ENCODE data around the gene LRRC45.

DNA sequence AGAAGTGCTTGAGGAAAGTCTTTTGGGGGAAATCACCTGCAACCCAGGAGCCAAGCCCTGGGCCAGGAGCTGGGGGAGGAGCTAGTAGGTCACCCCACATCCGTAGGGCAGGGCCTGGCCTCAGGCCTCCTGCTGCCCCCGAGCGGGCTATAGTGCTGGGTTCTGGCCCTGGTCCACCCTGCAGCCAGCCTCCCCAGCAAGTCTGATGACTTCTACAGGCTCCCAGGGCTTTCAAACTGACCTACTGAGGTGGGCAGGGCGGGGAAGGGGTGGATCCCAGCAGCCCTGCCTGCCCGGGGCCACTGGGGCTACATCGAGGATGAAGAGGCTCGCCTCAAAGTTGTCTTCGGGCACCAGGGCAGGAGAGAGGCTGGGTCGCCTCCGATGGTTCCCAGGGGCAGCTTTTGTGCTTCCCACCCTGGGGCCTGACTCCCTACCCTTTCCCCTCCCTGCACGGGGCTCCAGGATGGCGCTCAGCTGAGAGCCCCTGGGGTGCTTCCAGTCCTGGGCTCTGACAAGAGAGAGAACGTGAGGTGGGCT lies 5.4 kb upstream of the LRRC45 start:
- TF ChIP-seq, protein P1, sequence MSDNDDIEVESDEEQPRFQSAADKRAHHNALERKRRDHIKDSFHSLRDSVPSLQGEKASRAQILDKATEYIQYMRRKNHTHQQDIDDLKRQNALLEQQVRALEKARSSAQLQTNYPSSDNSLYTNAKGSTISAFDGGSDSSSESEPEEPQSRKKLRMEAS (IDR thresholded peaks at IDR 0.05; ENCODE audit: insufficient read depth, insufficient read length), result no peak
- TF ChIP-seq EZH2 (IDR thresholded peaks at IDR 0.05; ENCODE audit: borderline replicate concordance, low read depth, low read length, severe bottlenecking) (no peak), MYC (IDR thresholded peaks at IDR 0.05; ENCODE audit: low read depth, low read length) (no peak), POLR2A (IDR thresholded peaks at IDR 0.05; ENCODE audit: low read depth, low read length) (no peak), JUN (IDR thresholded peaks at IDR 0.05; ENCODE audit: borderline replicate concordance, insufficient read depth, insufficient read length, low read depth) (no peak), POLR2AphosphoS5 (IDR thresholded peaks at IDR 0.05; ENCODE audit: insufficient read depth, low read depth, low read length) (no peak), FOS (IDR thresholded peaks at IDR 0.05; ENCODE audit: borderline replicate concordance, insufficient read depth, low read length) (no peak)
- TF ChIP-seq, protein P2, sequence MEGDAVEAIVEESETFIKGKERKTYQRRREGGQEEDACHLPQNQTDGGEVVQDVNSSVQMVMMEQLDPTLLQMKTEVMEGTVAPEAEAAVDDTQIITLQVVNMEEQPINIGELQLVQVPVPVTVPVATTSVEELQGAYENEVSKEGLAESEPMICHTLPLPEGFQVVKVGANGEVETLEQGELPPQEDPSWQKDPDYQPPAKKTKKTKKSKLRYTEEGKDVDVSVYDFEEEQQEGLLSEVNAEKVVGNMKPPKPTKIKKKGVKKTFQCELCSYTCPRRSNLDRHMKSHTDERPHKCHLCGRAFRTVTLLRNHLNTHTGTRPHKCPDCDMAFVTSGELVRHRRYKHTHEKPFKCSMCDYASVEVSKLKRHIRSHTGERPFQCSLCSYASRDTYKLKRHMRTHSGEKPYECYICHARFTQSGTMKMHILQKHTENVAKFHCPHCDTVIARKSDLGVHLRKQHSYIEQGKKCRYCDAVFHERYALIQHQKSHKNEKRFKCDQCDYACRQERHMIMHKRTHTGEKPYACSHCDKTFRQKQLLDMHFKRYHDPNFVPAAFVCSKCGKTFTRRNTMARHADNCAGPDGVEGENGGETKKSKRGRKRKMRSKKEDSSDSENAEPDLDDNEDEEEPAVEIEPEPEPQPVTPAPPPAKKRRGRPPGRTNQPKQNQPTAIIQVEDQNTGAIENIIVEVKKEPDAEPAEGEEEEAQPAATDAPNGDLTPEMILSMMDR (IDR thresholded peaks at IDR 0.05; ENCODE audit: extremely low read depth in 1 of 2, insufficient read depth in 1 of 2, low read depth in 1 of 2, low read length in 2 of 2), result no peak

Data from endothelial cell of umbilical vein (primary cell).